ENCODE data around the gene AP1M2.

The AP1M2 gene

GRCh38 chr19:10620786-10621185 is 33.7 kb upstream of the AP1M2 start:
- Histone ChIP-seq H3K9me3 (ENCODE audit: control insufficient read depth, low read length) (no peaks in the 10 kb centered on the region), H3K27me3 (replicated peaks; ENCODE audit: control insufficient read depth, insufficient read depth, low read length, poor library complexity, severe bottlenecking) (no peaks in the 10 kb centered on the region), H3K4me1 (ENCODE audit: control insufficient read depth, insufficient read depth, low read length, poor library complexity, severe bottlenecking) (peaks cover 21% of the 10 kb centered on the region), H3K4me3 (ENCODE audit: insufficient read depth, low read depth, low read length, poor library complexity, severe bottlenecking) (no peak overlapping the region), H3K27ac (ENCODE audit: insufficient read depth, low read length, poor library complexity, severe bottlenecking) (no peak overlapping the region), H3K36me3 (ENCODE audit: control insufficient read depth, insufficient read depth, low read length) (no peaks in the 10 kb centered on the region)
- DNase-seq, result no peak

- H3K36me3 ChIP-seq (ENCODE audit: control insufficient read depth, insufficient read depth, low read length), result no peaks in the 10 kb centered on the region
Observed at GRCh38 chr19:10618846-10619245, 31.7 kb upstream of the AP1M2 start.

GRCh38 chr19:10617409-10618121 is 30.5 kb upstream of the AP1M2 start:
- peaks cover 11% of the 10 kb centered on the region for H3K4me1 ChIP-seq (ENCODE audit: control insufficient read depth, insufficient read depth, low read length, poor library complexity, severe bottlenecking)
- no peak for DNase-seq
- no peaks in the 10 kb centered on the region for H3K36me3 ChIP-seq (ENCODE audit: control insufficient read depth, insufficient read depth, low read length)
- H3K27me3 ChIP-seq (replicated peaks; ENCODE audit: control insufficient read depth, insufficient read depth, low read length, poor library complexity, severe bottlenecking), result no peaks in the 10 kb centered on the region
- H3K27ac ChIP-seq (ENCODE audit: insufficient read depth, low read length, poor library complexity, severe bottlenecking), result no peak overlapping the region
- no peaks in the 10 kb centered on the region for H3K9me3 ChIP-seq (ENCODE audit: control insufficient read depth, low read length)
- H3K4me3 ChIP-seq (ENCODE audit: insufficient read depth, low read depth, low read length, poor library complexity, severe bottlenecking), result no peak overlapping the region

More at GRCh38 chr19:10618846-10619245, 31.7 kb upstream of the AP1M2 start:
- Histone ChIP-seq H3K4me1 (ENCODE audit: control insufficient read depth, insufficient read depth, low read length, poor library complexity, severe bottlenecking) (peaks cover 11% of the 10 kb centered on the region), H3K9me3 (ENCODE audit: control insufficient read depth, low read length) (no peaks in the 10 kb centered on the region), H3K4me3 (ENCODE audit: insufficient read depth, low read depth, low read length, poor library complexity, severe bottlenecking) (no peak overlapping the region), H3K27me3 (replicated peaks; ENCODE audit: control insufficient read depth, insufficient read depth, low read length, poor library complexity, severe bottlenecking) (no peaks in the 10 kb centered on the region), H3K27ac (ENCODE audit: insufficient read depth, low read length, poor library complexity, severe bottlenecking) (no peak overlapping the region)
- DNase-seq, result no peak

GRCh38 chr19:10615429-10616023 is 28.4 kb upstream of the AP1M2 start:
- no peak overlapping the region for H3K27ac ChIP-seq (ENCODE audit: insufficient read depth, low read length, poor library complexity, severe bottlenecking)
- no peaks in the 10 kb centered on the region for H3K27me3 ChIP-seq (replicated peaks; ENCODE audit: control insufficient read depth, insufficient read depth, low read length, poor library complexity, severe bottlenecking)
- no peaks in the 10 kb centered on the region for H3K36me3 ChIP-seq (ENCODE audit: control insufficient read depth, insufficient read depth, low read length)
- DNase-seq, result no peak
- no peak overlapping the region for H3K4me3 ChIP-seq (ENCODE audit: insufficient read depth, low read depth, low read length, poor library complexity, severe bottlenecking)
- no peaks in the 10 kb centered on the region for H3K9me3 ChIP-seq (ENCODE audit: control insufficient read depth, low read length)
- H3K4me1 ChIP-seq (ENCODE audit: control insufficient read depth, insufficient read depth, low read length, poor library complexity, severe bottlenecking), result peaks cover 8% of the 10 kb centered on the region

GRCh38 chr19:10612499-10613119 is 25.5 kb upstream of the AP1M2 start:
- H3K36me3 ChIP-seq (ENCODE audit: control insufficient read depth, insufficient read depth, low read length), result no peaks in the 10 kb centered on the region
- no peak for DNase-seq
- H3K9me3 ChIP-seq (ENCODE audit: control insufficient read depth, low read length), result no peaks in the 10 kb centered on the region
- peaks cover 8% of the 10 kb centered on the region for H3K4me1 ChIP-seq (ENCODE audit: control insufficient read depth, insufficient read depth, low read length, poor library complexity, severe bottlenecking)
- no peaks in the 10 kb centered on the region for H3K27me3 ChIP-seq (replicated peaks; ENCODE audit: control insufficient read depth, insufficient read depth, low read length, poor library complexity, severe bottlenecking)
- no peak overlapping the region for H3K27ac ChIP-seq (ENCODE audit: insufficient read depth, low read length, poor library complexity, severe bottlenecking)
- H3K4me3 ChIP-seq (ENCODE audit: insufficient read depth, low read depth, low read length, poor library complexity, severe bottlenecking), result no peak overlapping the region

GRCh38 chr19:10611907-10612306 is 24.8 kb upstream of the AP1M2 start:
- DNase-seq, result no peak
- Histone ChIP-seq H3K4me3 (ENCODE audit: insufficient read depth, low read depth, low read length, poor library complexity, severe bottlenecking) (no peak overlapping the region), H3K9me3 (ENCODE audit: control insufficient read depth, low read length) (no peaks in the 10 kb centered on the region), H3K27ac (ENCODE audit: insufficient read depth, low read length, poor library complexity, severe bottlenecking) (no peak overlapping the region), H3K36me3 (ENCODE audit: control insufficient read depth, insufficient read depth, low read length) (no peaks in the 10 kb centered on the region), H3K27me3 (replicated peaks; ENCODE audit: control insufficient read depth, insufficient read depth, low read length, poor library complexity, severe bottlenecking) (no peaks in the 10 kb centered on the region), H3K4me1 (ENCODE audit: control insufficient read depth, insufficient read depth, low read length, poor library complexity, severe bottlenecking) (peaks cover 8% of the 10 kb centered on the region)

GRCh38 chr19:10604460-10604980 is 17.4 kb upstream of the AP1M2 start:
- peak in 1 of 3 donors; percentile 2 for DNase-seq
- peak overlapping the region; percentile 82 for H3K4me3 ChIP-seq (ENCODE audit: insufficient read depth, low read depth, low read length, poor library complexity, severe bottlenecking)
- peaks cover 16% of the 10 kb centered on the region for H3K4me1 ChIP-seq (ENCODE audit: control insufficient read depth, insufficient read depth, low read length, poor library complexity, severe bottlenecking)
- H3K27ac ChIP-seq (ENCODE audit: insufficient read depth, low read length, poor library complexity, severe bottlenecking), result peak overlapping the region; percentile 99
- H3K27me3 ChIP-seq (replicated peaks; ENCODE audit: control insufficient read depth, insufficient read depth, low read length, poor library complexity, severe bottlenecking), result no peaks in the 10 kb centered on the region
- no peaks in the 10 kb centered on the region for H3K36me3 ChIP-seq (ENCODE audit: control insufficient read depth, insufficient read depth, low read length)
- no peaks in the 10 kb centered on the region for H3K9me3 ChIP-seq (ENCODE audit: control insufficient read depth, low read length)

GRCh38 chr19:10603873-10604459 is 16.9 kb upstream of the AP1M2 start:
- Histone ChIP-seq H3K27me3 (replicated peaks; ENCODE audit: control insufficient read depth, insufficient read depth, low read length, poor library complexity, severe bottlenecking) (no peaks in the 10 kb centered on the region), H3K4me3 (ENCODE audit: insufficient read depth, low read depth, low read length, poor library complexity, severe bottlenecking) (peak overlapping the region; percentile 82), H3K4me1 (ENCODE audit: control insufficient read depth, insufficient read depth, low read length, poor library complexity, severe bottlenecking) (peaks cover 16% of the 10 kb centered on the region), H3K9me3 (ENCODE audit: control insufficient read depth, low read length) (no peaks in the 10 kb centered on the region), H3K36me3 (ENCODE audit: control insufficient read depth, insufficient read depth, low read length) (no peaks in the 10 kb centered on the region), H3K27ac (ENCODE audit: insufficient read depth, low read length, poor library complexity, severe bottlenecking) (peak overlapping the region; percentile 99)
- peak in 1 of 3 donors; percentile 4 for DNase-seq

GRCh38 chr19:10603084-10603872 is 16.2 kb upstream of the AP1M2 start:
- DNase-seq, result peak; percentile 47 to 73 (median 63)

More at GRCh38 chr19:10603084-10603872, 16.2 kb upstream of the AP1M2 start:
- Histone ChIP-seq H3K9me3 (ENCODE audit: control insufficient read depth, low read length) (no peaks in the 10 kb centered on the region), H3K36me3 (ENCODE audit: control insufficient read depth, insufficient read depth, low read length) (no peaks in the 10 kb centered on the region), H3K27ac (ENCODE audit: insufficient read depth, low read length, poor library complexity, severe bottlenecking) (peak overlapping the region; percentile 99), H3K4me1 (ENCODE audit: control insufficient read depth, insufficient read depth, low read length, poor library complexity, severe bottlenecking) (peaks cover 16% of the 10 kb centered on the region), H3K4me3 (ENCODE audit: insufficient read depth, low read depth, low read length, poor library complexity, severe bottlenecking) (peak overlapping the region; percentile 82), H3K27me3 (replicated peaks; ENCODE audit: control insufficient read depth, insufficient read depth, low read length, poor library complexity, severe bottlenecking) (no peaks in the 10 kb centered on the region)
